OCI-LY1 (cell line): ENCODE measurements around the gene NHSL2.

Experiments
- H2AFZ ChIP-seq: fragments of 200-600 bp; sonication (generic), shearing (Covaris generic); 2 replicates; pipeline ENCODE4 v1.6.0; 2014; ENCODE audit warnings: antibody characterized with exemption, mild to moderate bottlenecking, low read length
- H3F3A ChIP-seq: fragments of 200-600 bp; sonication (generic), shearing (Covaris generic); 2 replicates; pipeline ENCODE4 v1.6.0; 2014; ENCODE audit warnings: mild to moderate bottlenecking, antibody characterized with exemption, low read length, moderate library complexity; ENCODE audit not compliant: insufficient read depth
- H3K27ac ChIP-seq: fragments of 200-600 bp; sonication (generic); 2 replicates; pipeline ENCODE4 v1.5.1; 2014; ENCODE audit warnings: low read length, mixed run types, mild to moderate bottlenecking, low read depth; ENCODE audit not compliant: poor library complexity, severe bottlenecking
- H3K27me3 ChIP-seq: fragments of 200-600 bp; sonication (generic); 2 replicates; pipeline ENCODE4 v1.6.0; 2014; ENCODE audit warnings: antibody characterized with exemption, mild to moderate bottlenecking, low read length, moderate library complexity; ENCODE audit not compliant: insufficient read depth
- H3K36me3 ChIP-seq: fragments of 200-600 bp; sonication (generic); 2 replicates; pipeline ENCODE4 v1.6.1; 2014; ENCODE audit warnings: mild to moderate bottlenecking, antibody characterized with exemption, low read length, moderate library complexity, mixed read lengths; ENCODE audit not compliant: insufficient read depth
- H3K4me1 ChIP-seq: fragments of 200-600 bp; sonication (generic); 2 replicates; pipeline ENCODE4 v1.5.1; 2014; ENCODE audit warnings: mild to moderate bottlenecking, low read length, moderate library complexity; ENCODE audit not compliant: insufficient read depth, severe bottlenecking
- H3K4me2 ChIP-seq: fragments of 200-600 bp; sonication (generic), shearing (Covaris generic); 2 replicates; pipeline ENCODE4 v1.6.1; 2014; ENCODE audit warnings: low read length
- H3K4me3 ChIP-seq: fragments of 200-600 bp; sonication (generic); 2 replicates; pipeline ENCODE4 v1.5.1; 2014; ENCODE audit warnings: low read length, low read depth, mild to moderate bottlenecking, mixed read lengths; ENCODE audit not compliant: poor library complexity, severe bottlenecking
- H3K79me2 ChIP-seq: fragments of 200-600 bp; shearing (Covaris generic); 2 replicates; pipeline ENCODE4 v1.6.1; 2016; ENCODE audit warnings: mixed run types, low read length, mixed read lengths; ENCODE audit not compliant: insufficient read depth
- H3K9ac ChIP-seq: fragments of 200-600 bp; sonication (generic), shearing (Covaris generic); 2 replicates; pipeline ENCODE4 v1.6.1; 2014; ENCODE audit warnings: mild to moderate bottlenecking, low read length, mixed read lengths
- H3K9me2 ChIP-seq: fragments of 200-600 bp; sonication (generic), shearing (Covaris generic); 2 replicates; pipeline ENCODE4 v1.6.1; 2014; ENCODE audit warnings: low read depth, mild to moderate bottlenecking, low read length, mixed read lengths
- H3K9me3 ChIP-seq: fragments of 200-600 bp; shearing (Covaris generic); 2 replicates; pipeline ENCODE4 v1.6.1; 2014; ENCODE audit warnings: low read length, mixed read lengths
- H4K20me1 ChIP-seq: fragments of 200-600 bp; sonication (generic), shearing (Covaris generic); 2 replicates; pipeline ENCODE4 v1.6.0; 2016; ENCODE audit warnings: mild to moderate bottlenecking, low read length; ENCODE audit not compliant: insufficient read depth
- CTCF ChIP-seq: fragments of 200-600 bp; sonication (generic), shearing (Covaris generic); IDR thresholded peaks from 2 replicates; pipeline ENCODE4 v1.5.1; 2017; ENCODE audit warnings: mild to moderate bottlenecking, antibody characterized with exemption, low read length, moderate library complexity, mixed read lengths
- EZH2 ChIP-seq: fragments of 200-600 bp; sonication (generic), shearing (Covaris generic); IDR thresholded peaks from 2 replicates; pipeline ENCODE4 v1.8.0; 2017; ENCODE audit warnings: borderline replicate concordance, mixed run types, mild to moderate bottlenecking, antibody characterized with exemption, low read length, moderate library complexity, mixed read lengths

The NHSL2 gene

GRCh38 chrX:71989768-71990426 is 79.3 kb downstream of the NHSL2 start:
- TF ChIP-seq EZH2 (no peak), CTCF (no peak)
- Histone ChIP-seq H3K79me2 (no peaks in the 10 kb centered on the region), H3F3A (no peaks in the 10 kb centered on the region), H2AFZ (no peak overlapping the region), H3K9me3 (no peaks in the 10 kb centered on the region), H3K4me1 (no peaks in the 10 kb centered on the region), H3K36me3 (no peaks in the 10 kb centered on the region), H3K4me2 (no peak overlapping the region), H4K20me1 (no peaks in the 10 kb centered on the region), H3K9me2 (no peaks in the 10 kb centered on the region), H3K27me3 (no peaks in the 10 kb centered on the region), H3K27ac (no peak overlapping the region), H3K9ac (no peak overlapping the region), H3K4me3 (no peak overlapping the region)

DNA sequence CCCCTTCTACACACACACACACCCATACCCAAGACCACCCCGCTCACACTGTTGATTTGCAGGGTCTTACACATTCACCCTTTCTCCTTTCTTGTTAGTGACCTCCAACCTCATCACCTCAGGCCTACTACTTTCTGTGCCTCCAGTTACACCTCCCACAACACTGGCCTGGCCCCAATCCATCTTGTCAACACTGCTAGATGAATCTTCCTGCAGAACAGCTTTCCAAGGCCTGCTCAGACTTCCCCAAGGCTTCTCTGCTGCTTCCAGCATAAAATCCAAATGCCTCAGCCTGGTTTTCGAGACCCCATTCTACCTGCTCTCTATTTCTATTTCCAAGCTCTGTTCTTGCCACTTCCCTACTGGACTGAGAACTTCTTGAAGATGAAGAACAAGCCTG is 79.9 kb downstream of the NHSL2 start:
- Histone ChIP-seq H3K36me3 (no peaks in the 10 kb centered on the region), H3K4me3 (no peak overlapping the region), H3K27me3 (no peaks in the 10 kb centered on the region), H3K4me2 (no peak overlapping the region), H3K9ac (no peak overlapping the region), H4K20me1 (no peaks in the 10 kb centered on the region), H3K79me2 (no peaks in the 10 kb centered on the region), H3K9me3 (no peaks in the 10 kb centered on the region), H2AFZ (no peak overlapping the region), H3K27ac (no peak overlapping the region), H3K9me2 (no peaks in the 10 kb centered on the region), H3F3A (no peaks in the 10 kb centered on the region), H3K4me1 (no peaks in the 10 kb centered on the region)
- no peak for TF ChIP-seq CTCF
- TF ChIP-seq EZH2 = no peak

- Histone ChIP-seq H3K4me3 (no peak overlapping the region), H2AFZ (no peak overlapping the region), H3K4me2 (no peak overlapping the region), H3K79me2 (no peaks in the 10 kb centered on the region), H3K9me3 (no peaks in the 10 kb centered on the region), H3F3A (no peaks in the 10 kb centered on the region), H3K9ac (no peak overlapping the region), H3K27me3 (no peaks in the 10 kb centered on the region), H3K36me3 (no peaks in the 10 kb centered on the region), H3K9me2 (no peaks in the 10 kb centered on the region), H3K27ac (no peak overlapping the region), H4K20me1 (no peaks in the 10 kb centered on the region), H3K4me1 (no peaks in the 10 kb centered on the region)
- TF ChIP-seq EZH2 (no peak), CTCF (no peak)
Measured at GRCh38 chrX:71991164-71991563, 80.5 kb downstream of the NHSL2 start.
